PC-9 (cell line): ENCODE results near the gene CUX1. TPM values are rescaled to one million over a fixed set of nuclear protein-coding genes. Genes with fewer than 3 reads are reported as not detected.
"Not testable (repeated sequence)": the region's sequence is repeated elsewhere in the genome, so short reads cannot be mapped to it uniquely, and the experiment has no call there.

ENCODE experiments used
- BruUV-seq: library from RNA; stranded (reverse); fragments of 400-500 nt; replicated peaks from 2 replicates; lab custom pipeline; 2021; lab: Mats Ljungman, UMichigan
- CTCF ChIA-PET: fragments of 300-600 bp; sonication (Branson Sonifier 250); formaldehyde crosslinking; loops from one replicate; lab custom pipeline; 2022; ENCODE audit warnings: antibody characterized with exemption; lab: Charles Lee
- POLR2A ChIA-PET: fragments of 300-600 bp; sonication (Branson Sonifier 250); formaldehyde crosslinking; loops from one replicate; lab custom pipeline; 2022; ENCODE audit warnings: antibody characterized with exemption; ENCODE audit not compliant: unreplicated experiment; lab: Charles Lee
- DNase-seq, 2 experiments: peaks; one replicate each; pipeline versions ENCODE4 v3.0.0 to v3.0.0-alpha.2; 2015 to 2022; ENCODE audit warnings: mixed read lengths in 1 of 2
- H2AFZ ChIP-seq: fragments of 200-600 bp; sonication (generic); 2 replicates; pipeline ENCODE4 v1.8.1; 2017; ENCODE audit warnings: antibody characterized with exemption
- H3F3A ChIP-seq: fragments of 200-600 bp; sonication (generic); 2 replicates; pipeline ENCODE4 v1.8.1; 2017; ENCODE audit warnings: antibody characterized with exemption, mild to moderate bottlenecking, low read depth; ENCODE audit not compliant: insufficient read depth
- H3K27ac ChIP-seq: fragments of 200-600 bp; sonication (generic); 2 replicates; pipeline ENCODE4 v1.6.1; 2016; ENCODE audit warnings: mixed run types
- H3K27me3 ChIP-seq: fragments of 200-600 bp; sonication (generic); 2 replicates; pipeline ENCODE4 v1.6.1; 2016; ENCODE audit warnings: low read depth, mixed run types; ENCODE audit not compliant: insufficient read depth
- H3K36me3 ChIP-seq: fragments of 200-600 bp; sonication (generic); 2 replicates; pipeline ENCODE4 v1.6.1; 2016; ENCODE audit warnings: low read depth, mixed run types
- H3K4me1 ChIP-seq: fragments of 200-600 bp; sonication (generic); replicated peaks from 2 replicates; pipeline ENCODE4 v1.6.1; 2016; ENCODE audit warnings: mixed run types; ENCODE audit not compliant: insufficient read depth
- H3K4me2 ChIP-seq: fragments of 200-600 bp; sonication (generic); 2 replicates; pipeline ENCODE4 v1.6.1; 2017; ENCODE audit warnings: mixed run types
- H3K4me3 ChIP-seq: fragments of 200-600 bp; sonication (generic); 2 replicates; pipeline ENCODE4 v1.6.1; 2016; ENCODE audit warnings: mixed run types
- H3K79me2 ChIP-seq: fragments of 200-600 bp; sonication (generic); 2 replicates; pipeline ENCODE4 v1.6.1; 2017; ENCODE audit warnings: low read depth, mixed run types
- H3K9me2 ChIP-seq: fragments of 200-600 bp; sonication (generic); 2 replicates; pipeline ENCODE4 v1.8.1; 2017; ENCODE audit warnings: mild to moderate bottlenecking; ENCODE audit not compliant: insufficient read depth
- H3K9me3 ChIP-seq: fragments of 200-600 bp; sonication (generic); 2 replicates; pipeline ENCODE4 v1.8.1; 2016; ENCODE audit warnings: low read depth; ENCODE audit not compliant: insufficient read depth
- H4K20me1 ChIP-seq: fragments of 200-600 bp; sonication (generic); 2 replicates; pipeline ENCODE4 v1.8.1; 2017; ENCODE audit not compliant: insufficient read depth
- EZH2 ChIP-seq: fragments of 200-600 bp; sonication (generic); IDR thresholded peaks from 2 replicates; pipeline ENCODE4 v1.8.0; 2017; ENCODE audit warnings: antibody characterized with exemption, low read depth
- intact Hi-C: fragments of 100-400 bp; cut with micrococcal nuclease; formaldehyde crosslinking; loops from one replicate; pipeline ENCODE4 v1.10.0; 2022; ENCODE audit not compliant: unreplicated experiment
- total RNA-seq: library from RNA; stranded (reverse); gene quantifications from 2 replicates; pipeline ENCODE4 v1.2.3, GENCODE V29; 2021
- TF ChIP-seq, protein P1 (sequence below): fragments of 200-600 bp; sonication (generic); conservative IDR thresholded peaks from 2 replicates; pipeline ENCODE4 v1.6.1; 2017; ENCODE audit warnings: mixed run types, antibody characterized with exemption, mild to moderate bottlenecking, moderate library complexity

Gene CUX1
- total RNA-seq, 1 experiment from 2014 or later: 83.3 TPM

- Histone ChIP-seq H3K4me2 (no peak overlapping the region), H3K4me1 (no peaks in the 10 kb centered on the region), H3K27ac (no peak overlapping the region), H3K4me3 (no peak overlapping the region), H3K9me3 (no peaks in the 10 kb centered on the region), H3K36me3 (no peaks in the 10 kb centered on the region), H3K79me2 (peaks cover 36% of the 10 kb centered on the region; the same call in 1 of the 2 replicates), H3F3A (peaks cover 6% of the 10 kb centered on the region; the same call in 1 of the 2 replicates), H3K9me2 (no peaks in the 10 kb centered on the region), H3K27me3 (no peaks in the 10 kb centered on the region), H2AFZ (no peak overlapping the region), H4K20me1 (peaks cover 24% of the 10 kb centered on the region)
- ChIA-PET CTCF (interaction anchor here (0.6 kb wide), 1 partner anchor 418 kb away, joined by 3 read pairs; no protein-coding TSS in a partner anchor), POLR2A (interaction anchor here (0.6 kb wide), 1 partner anchor 11 kb away, joined by 3 read pairs; no protein-coding TSS in a partner anchor)
- intact Hi-C loops: no loop called here
- no TSS peak for BruUV-seq
- no peak for TF ChIP-seq EZH2
- TF ChIP-seq, protein P1, sequence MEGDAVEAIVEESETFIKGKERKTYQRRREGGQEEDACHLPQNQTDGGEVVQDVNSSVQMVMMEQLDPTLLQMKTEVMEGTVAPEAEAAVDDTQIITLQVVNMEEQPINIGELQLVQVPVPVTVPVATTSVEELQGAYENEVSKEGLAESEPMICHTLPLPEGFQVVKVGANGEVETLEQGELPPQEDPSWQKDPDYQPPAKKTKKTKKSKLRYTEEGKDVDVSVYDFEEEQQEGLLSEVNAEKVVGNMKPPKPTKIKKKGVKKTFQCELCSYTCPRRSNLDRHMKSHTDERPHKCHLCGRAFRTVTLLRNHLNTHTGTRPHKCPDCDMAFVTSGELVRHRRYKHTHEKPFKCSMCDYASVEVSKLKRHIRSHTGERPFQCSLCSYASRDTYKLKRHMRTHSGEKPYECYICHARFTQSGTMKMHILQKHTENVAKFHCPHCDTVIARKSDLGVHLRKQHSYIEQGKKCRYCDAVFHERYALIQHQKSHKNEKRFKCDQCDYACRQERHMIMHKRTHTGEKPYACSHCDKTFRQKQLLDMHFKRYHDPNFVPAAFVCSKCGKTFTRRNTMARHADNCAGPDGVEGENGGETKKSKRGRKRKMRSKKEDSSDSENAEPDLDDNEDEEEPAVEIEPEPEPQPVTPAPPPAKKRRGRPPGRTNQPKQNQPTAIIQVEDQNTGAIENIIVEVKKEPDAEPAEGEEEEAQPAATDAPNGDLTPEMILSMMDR: no peak
- no peak for DNase-seq
Measured at GRCh38 chr7:101829821-101830220, 12.4 kb downstream of the CUX1 start.

DNA sequence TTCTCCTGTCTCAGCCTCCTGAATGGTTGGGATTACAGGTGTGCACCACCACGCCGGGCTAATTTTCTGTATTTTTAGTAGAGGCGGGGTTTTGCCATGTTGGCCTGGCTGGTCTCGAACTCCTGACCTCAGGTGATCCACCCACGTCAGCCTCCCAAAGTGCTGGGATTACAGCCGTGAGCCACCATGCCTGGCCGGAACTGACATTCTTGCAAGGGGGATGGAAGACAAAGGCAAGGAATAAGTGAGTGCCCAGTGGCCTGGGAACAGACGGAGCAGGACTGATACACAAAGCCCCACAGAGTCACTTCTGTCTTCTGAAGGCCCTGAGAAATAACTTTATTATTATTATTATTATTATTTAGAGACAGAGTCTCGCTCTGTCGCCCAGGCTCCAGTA lies 14.0 kb downstream of the CUX1 start:
- CTCF ChIA-PET: interaction anchor here (0.6 kb wide), 1 partner anchor 406 kb away, joined by 5 read pairs; no protein-coding TSS in a partner anchor
- H3F3A ChIP-seq, H3K4me1 ChIP-seq, DNase-seq, POLR2A ChIA-PET, H3K27me3 ChIP-seq, H3K4me3 ChIP-seq, BruUV-seq, H3K27ac ChIP-seq, H2AFZ ChIP-seq, H3K36me3 ChIP-seq, H3K4me2 ChIP-seq, intact Hi-C loops, H3K9me3 ChIP-seq, H3K9me2 ChIP-seq: not testable (repeated sequence)
- peaks cover 23% of the 10 kb centered on the region for H4K20me1 ChIP-seq
- H3K79me2 ChIP-seq: peaks cover 31% of the 10 kb centered on the region

DNA sequence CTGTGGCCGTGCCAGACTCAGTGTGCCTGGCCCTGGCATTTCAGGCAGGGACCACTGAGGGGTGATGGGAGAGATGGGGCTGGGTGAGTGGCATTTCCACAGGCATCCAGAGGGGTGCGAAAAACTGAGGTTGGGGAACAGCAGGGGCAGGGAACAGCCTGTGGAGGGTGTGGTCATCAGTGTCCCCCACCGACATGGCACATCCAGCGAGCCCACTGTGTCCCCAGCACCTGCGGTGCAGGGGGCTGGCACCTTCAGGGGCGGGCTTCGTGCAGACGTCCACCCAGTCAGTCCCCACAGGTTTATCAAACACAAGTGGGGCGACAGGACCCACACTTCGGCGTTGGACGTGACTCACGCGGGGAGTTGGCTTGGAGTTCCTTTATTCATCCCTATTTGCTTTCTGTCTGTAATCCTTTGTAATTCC lies 14.8 kb downstream of the CUX1 start:
- TF ChIP-seq, protein P1: no peak
- no peak for TF ChIP-seq EZH2
- H4K20me1 ChIP-seq: peaks cover 24% of the 10 kb centered on the region; the same call in 1 of the 2 replicates
- H3K9me2 ChIP-seq: no peaks in the 10 kb centered on the region
- H3K9me3 ChIP-seq: no peaks in the 10 kb centered on the region
- ChIA-PET POLR2A (no interaction called here), CTCF (interaction anchor here (0.6 kb wide), 2 partner anchors 211 to 405 kb away, joined by 5 to 6 read pairs; no protein-coding TSS in a partner anchor)
- H3K4me2 ChIP-seq: no peak overlapping the region
- H3F3A ChIP-seq: peaks cover 6% of the 10 kb centered on the region; the same call in 1 of the 2 replicates
- intact Hi-C loops: no loop called here
- no TSS peak for BruUV-seq
- no peak overlapping the region for H3K4me3 ChIP-seq
- no peak overlapping the region for H2AFZ ChIP-seq
- H3K27ac ChIP-seq: no peak overlapping the region
- H3K4me1 ChIP-seq: no peaks in the 10 kb centered on the region
- H3K79me2 ChIP-seq: peaks cover 34% of the 10 kb centered on the region
- H3K36me3 ChIP-seq: no peaks in the 10 kb centered on the region
- no peaks in the 10 kb centered on the region for H3K27me3 ChIP-seq
- no peak for DNase-seq
